HepG2 (cell line): ENCODE measurements around the gene KIAA1958. TPM values are rescaled to one million over a fixed set of nuclear protein-coding genes. Genes with fewer than 3 reads are reported as not detected.

Experiments used
- ARNT ChIP-seq: fragments of 450-650 bp; IDR thresholded peaks from 2 replicates; pipeline ENCODE4 v1.6.1; 2017
- CEBPG ChIP-seq: IDR thresholded peaks from 2 replicates; pipeline ENCODE4 v1.6.1; 2016
- FOXP1 ChIP-seq, 2 experiments: fragments of 450-650 bp in 1 of 2; IDR thresholded peaks; 2 replicates each; pipeline ENCODE4 v1.6.1; 2017 to 2018; ENCODE audit warnings: antibody characterized with exemption in 1 of 2
- HOXA9 ChIP-seq: sonication (generic); formaldehyde crosslinking; IDR thresholded peaks from 2 replicates; pipeline ENCODE4 v1.8.1; 2022; ENCODE audit warnings: missing genetic modification reagents, mild to moderate bottlenecking, moderate library complexity, borderline replicate concordance
- KAT7 ChIP-seq: IDR thresholded peaks from 2 replicates; pipeline ENCODE4 v1.6.1; 2018; ENCODE audit warnings: borderline replicate concordance, missing compliant biosample characterization
- KMT2B ChIP-seq: IDR thresholded peaks from 2 replicates; pipeline ENCODE4 v1.6.1; 2016; ENCODE audit warnings: missing genetic modification reagents, missing compliant biosample characterization
- MAZ ChIP-seq, 2 experiments: sonication (generic) in 1 of 2; formaldehyde crosslinking in 1 of 2; IDR thresholded peaks; 2 replicates each; pipeline versions ENCODE4 v1.5.0 to v1.6.1; 2012 to 2020; ENCODE audit warnings: low read depth in 2 of 2, mild to moderate bottlenecking in 2 of 2, borderline replicate concordance in 1 of 2, improper control_type of control experiment in 1 of 2, low read length in 1 of 2, missing genetic modification reagents in 1 of 2, moderate library complexity in 1 of 2
- MLX ChIP-seq: IDR thresholded peaks from 2 replicates; pipeline ENCODE4 v1.6.1; 2016
- NFIC ChIP-seq: IDR thresholded peaks from 2 replicates; pipeline ENCODE4 v1.6.1; 2012; ENCODE audit warnings: mild to moderate bottlenecking, low read length, inconsistent platforms
- PATZ1 ChIP-seq: sonication (generic); formaldehyde crosslinking; IDR thresholded peaks from 2 replicates; pipeline ENCODE4 v1.4.0; 2020; ENCODE audit warnings: missing genetic modification reagents
- RAD21 ChIP-seq: fragments of 450-650 bp; formaldehyde crosslinking; IDR thresholded peaks from 2 replicates; pipeline ENCODE4 v1.5.0; 2020; ENCODE audit warnings: mild to moderate bottlenecking
- RFX3 ChIP-seq: IDR thresholded peaks from 2 replicates; pipeline ENCODE4 v1.6.1; 2016; ENCODE audit warnings: missing biosample characterization, missing genetic modification reagents
- SATB2 ChIP-seq: sonication (generic); formaldehyde crosslinking; IDR thresholded peaks from 2 replicates; pipeline ENCODE4 v1.5.0; 2020; ENCODE audit warnings: missing genetic modification reagents
- TOPORS ChIP-seq: sonication (generic); formaldehyde crosslinking; IDR thresholded peaks from 2 replicates; pipeline ENCODE4 v1.8.0; 2023; ENCODE audit warnings: mild to moderate bottlenecking, missing genetic modification reagents
- ZBTB14 ChIP-seq: sonication (generic); formaldehyde crosslinking; IDR thresholded peaks from 2 replicates; pipeline ENCODE4 v1.4.0; 2020; ENCODE audit warnings: missing genetic modification reagents
- ZBTB3 ChIP-seq: sonication (generic); formaldehyde crosslinking; IDR thresholded peaks from 2 replicates; pipeline ENCODE4 v1.4.0; 2020; ENCODE audit warnings: low read depth, mild to moderate bottlenecking, moderate library complexity, missing genetic modification reagents, borderline replicate concordance
- ZFY ChIP-seq: sonication (generic); formaldehyde crosslinking; IDR thresholded peaks from 2 replicates; pipeline ENCODE4 v1.4.0; 2020; ENCODE audit warnings: missing genetic modification reagents
- ZNF558 ChIP-seq: sonication (generic); formaldehyde crosslinking; IDR thresholded peaks from 2 replicates; pipeline ENCODE4 v1.9.0; 2022; ENCODE audit warnings: mild to moderate bottlenecking, missing genetic modification reagents, borderline replicate concordance
- ZNF687 ChIP-seq: sonication (generic); formaldehyde crosslinking; IDR thresholded peaks from 2 replicates; pipeline ENCODE4 v1.5.1; 2020; ENCODE audit warnings: mild to moderate bottlenecking, missing genetic modification reagents, moderate library complexity
- ZNF7 ChIP-seq: IDR thresholded peaks from 2 replicates; pipeline ENCODE4 v1.6.1; 2016; ENCODE audit warnings: missing biosample characterization, missing genetic modification reagents
- ZNF740 ChIP-seq: sonication (generic); formaldehyde crosslinking; IDR thresholded peaks from 2 replicates; pipeline ENCODE4 v1.4.0; 2020; ENCODE audit warnings: missing genetic modification reagents
- ZNF777 ChIP-seq: sonication (generic); formaldehyde crosslinking; IDR thresholded peaks from 2 replicates; pipeline ENCODE4 v1.4.0; 2020; ENCODE audit warnings: missing genetic modification reagents
- polyA plus RNA-seq, 8 experiments: library from polyadenylated mRNA; depleted of rRNA in 3 of 8; stranded (reverse) in 7 of 8; unstranded in 1 of 8; fragments of >200 nt; fragmentation: Illumina TruSeq in 4 of 8; extraction: Trizol in 4 of 8; gene quantifications; 2 replicates each; pipeline versions ENCODE4 v1.2.1 to v1.2.3, GENCODE V29; 2011 to 2016; ENCODE audit warnings: low read depth in 4 of 8, missing spikeins in 1 of 8, mixed read lengths in 1 of 8; ENCODE audit not compliant: insufficient read depth in 1 of 8
- total RNA-seq, 5 experiments: library from RNA; depleted of rRNA; stranded (reverse); fragments of >200 nt; fragmentation: Illumina TruSeq; extraction: Trizol; gene quantifications; 2 replicates each; pipeline ENCODE4 v1.2.3, GENCODE V29; 2016; ENCODE audit warnings: low read depth in 1 of 5

Gene KIAA1958
- total and polyA plus RNA-seq, 2 of the 13 experiments (the other 11 are each of a cell fraction or from before 2014, with no cell fraction given), result 8.5 to 10.3 TPM

GRCh38 chr9:112487008-112487798 is 576 bp downstream of the KIAA1958 start (continued):
- peak; percentile 37 for TF ChIP-seq PATZ1
- 0 out of 2 replicates have a peak, but pooled peaks have one; percentile 36 for TF ChIP-seq KAT7 (CRISPR knock-in tag)
- TF ChIP-seq KMT2B (CRISPR knock-in tag), result 0 out of 2 replicates have a peak, but pooled peaks have one; percentile 10
- 0 out of 2 replicates have a peak, but pooled peaks have one; percentile 77 for TF ChIP-seq ZNF558 (CRISPR knock-in tag)
- no peak for TF ChIP-seq FOXP1 (IDR thresholded peaks at IDR 0.05)
- TF ChIP-seq FOXP1 (CRISPR knock-in tag; IDR thresholded peaks at IDR 0.05), result no peak
- TF ChIP-seq ZNF7 (CRISPR knock-in tag), result no peak
- no peak for TF ChIP-seq ARNT
- TF ChIP-seq RAD21, result peak; percentile 39
- peak; percentile 54; the same call in 1 of the 2 replicates for TF ChIP-seq ZNF687 (CRISPR knock-in tag)
- peak; percentile 95 for TF ChIP-seq ZNF777 (CRISPR knock-in tag)
- no peak for TF ChIP-seq ZBTB3 (CRISPR knock-in tag)
- TF ChIP-seq MAZ (IDR thresholded peaks at IDR 0.05; ENCODE audit: borderline replicate concordance, low read depth, low read length), result 0 out of 2 replicates have a peak, but pooled peaks have one; percentile 35
- peak; percentile 42; the same call in 1 of the 2 replicates for TF ChIP-seq MAZ (CRISPR knock-in tag; IDR thresholded peaks at IDR 0.05; ENCODE audit: low read depth)
- no peak for TF ChIP-seq MLX (CRISPR knock-in tag)
- peak; percentile 50; the same call in 1 of the 2 replicates for TF ChIP-seq ZFY
- TF ChIP-seq RFX3, result no peak
- no peak for TF ChIP-seq SATB2 (CRISPR knock-in tag)
- TF ChIP-seq NFIC, result no peak
- TF ChIP-seq HOXA9, result 0 out of 2 replicates have a peak, but pooled peaks have one; percentile 6
- no peak for TF ChIP-seq TOPORS (CRISPR knock-in tag)
- peak; percentile 89 for TF ChIP-seq ZNF740 (CRISPR knock-in tag)
- no peak for TF ChIP-seq CEBPG (CRISPR knock-in tag)
- peak; percentile 73 for TF ChIP-seq ZBTB14
